ENCODE data around the gene TRIM46. TPM values are rescaled to one million over a fixed set of nuclear protein-coding genes. Genes with fewer than 3 reads are reported as not detected.
"Not testable (repeated sequence)": the region's sequence is repeated elsewhere in the genome, so short reads cannot be mapped to it uniquely, and the experiment has no call there.

The TRIM46 gene
- total and polyA plus RNA-seq, 10 donors = 0.35 to 3.6 (median 1.2) TPM

DNA sequence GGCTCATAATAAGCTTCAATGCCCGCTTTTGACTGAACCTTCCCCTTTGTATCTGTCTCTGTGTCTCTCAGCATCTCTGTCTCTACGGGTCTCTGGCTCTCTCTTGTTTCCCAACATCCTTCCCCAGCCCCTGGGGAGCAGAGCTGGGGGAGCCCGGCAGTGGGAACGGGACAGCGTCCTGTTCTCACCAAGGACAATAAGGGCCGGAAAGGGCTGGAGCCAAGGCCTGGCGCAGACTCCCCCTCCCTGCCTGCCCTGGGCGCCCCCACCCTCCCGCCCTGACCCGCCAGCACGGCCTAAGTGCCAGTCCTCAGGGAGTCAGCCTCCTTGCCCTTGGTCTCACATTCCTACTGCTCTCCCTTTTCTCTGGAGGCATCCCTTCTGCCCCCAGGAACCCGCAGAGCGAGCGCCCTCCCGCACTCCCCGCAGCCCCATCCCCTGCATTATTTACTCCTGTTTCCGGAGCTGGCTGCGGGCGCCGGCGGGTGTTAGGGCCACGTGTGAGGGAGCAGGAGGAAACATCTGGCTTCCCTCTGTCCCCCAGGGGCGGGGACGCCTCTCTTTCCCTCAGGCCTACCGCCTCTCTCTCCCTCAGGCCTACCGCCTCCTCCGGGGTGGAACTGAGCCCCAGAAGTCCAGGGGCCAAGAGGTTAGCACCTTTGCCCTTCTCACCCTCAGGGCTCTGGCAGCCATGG lies 7.0 kb upstream of the TRIM46 start:
- Histone ChIP-seq H3K9me3 (peaks cover 0 to 8% (median 0%) of the 10 kb centered on the region in 8 donors), H3K36me3 (peaks cover 0 to 31% (median 17%) of the 10 kb centered on the region in 6 donors), H3K27ac (peak overlapping the region; percentile 11 to 84 (median 70)), H3K4me3 (peak overlapping the region in 1 of 8 donors; percentile 51), H3K27me3 (replicated peaks in 1 of 7) (no peaks in the 10 kb centered on the region), H3K4me1 (peaks cover 14 to 34% (median 25%) of the 10 kb centered on the region in 6 donors)
- intact Hi-C loops (cut with DNase I; ENCODE audit: low total_unique reads) = no loop called here
- DNase-seq = peak; percentile 86
- WGBS, 5 donors = 9 to 12% (median 12%) methylated on average over 14 to 27 of the region's 27 CpGs
- TF ChIP-seq POLR2A (IDR thresholded peaks at IDR 0.05) = no peak
- peak; percentile 66 to 81 (median 78) for TF ChIP-seq POLR2AphosphoS5 (IDR thresholded peaks at IDR 0.05)

DNA sequence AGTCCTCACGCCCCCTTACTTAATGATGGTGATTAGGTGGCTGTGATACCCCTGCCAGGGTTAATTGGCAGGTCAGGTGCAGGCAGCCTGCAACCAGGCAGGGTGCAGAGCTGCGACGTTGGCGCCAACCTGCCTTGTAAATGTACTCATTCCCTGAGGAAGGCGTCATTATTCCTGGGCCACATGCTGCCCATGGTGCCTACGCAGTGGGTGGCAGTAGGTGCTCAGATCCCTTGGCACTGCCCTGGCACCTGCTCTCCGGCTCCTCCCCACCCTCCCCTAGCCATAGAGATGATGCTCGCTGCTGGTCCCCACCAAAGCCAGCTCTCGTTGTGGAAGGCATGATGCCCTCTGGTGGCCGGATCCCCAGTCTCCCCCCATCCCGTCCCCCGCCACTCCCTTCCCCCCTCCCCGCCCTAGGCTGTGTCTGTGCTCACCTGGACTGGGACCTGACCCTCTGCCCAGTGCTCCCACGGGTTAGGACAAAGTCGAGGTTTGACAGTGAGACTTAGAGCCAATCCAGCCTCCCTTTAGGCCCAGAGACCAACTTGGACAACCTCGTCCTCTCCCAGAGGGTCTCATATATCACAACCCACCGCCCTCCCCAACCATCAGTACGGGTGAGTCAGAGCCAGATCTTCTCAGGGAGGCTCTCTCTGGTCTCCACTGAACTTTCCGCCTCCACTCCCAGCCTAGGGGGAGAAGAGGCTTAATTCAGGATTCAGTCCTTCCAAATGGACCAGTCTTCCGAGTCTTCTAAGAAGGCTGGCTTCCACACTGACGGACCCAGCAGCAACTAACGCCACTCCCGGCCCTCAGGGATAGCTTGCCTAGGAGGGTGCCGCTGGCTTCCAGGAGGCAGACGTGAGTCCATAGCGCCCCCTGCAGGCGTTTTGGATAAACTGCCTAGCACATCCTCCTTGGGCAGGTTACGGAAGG lies 6.2 kb upstream of the TRIM46 start:
- Histone ChIP-seq H3K27ac (peak overlapping the region; percentile 11 to 84 (median 70)), H3K36me3 (peaks cover 0 to 31% (median 17%) of the 10 kb centered on the region in 6 donors), H3K27me3 (replicated peaks in 1 of 7) (no peaks in the 10 kb centered on the region), H3K9me3 (peaks cover 0 to 8% (median 0%) of the 10 kb centered on the region in 8 donors), H3K4me1 (peaks cover 20 to 42% (median 33%) of the 10 kb centered on the region in 6 donors), H3K4me3 (peak overlapping the region in 2 of 8 donors; percentile 15 to 51)
- intact Hi-C loops (cut with DNase I; ENCODE audit: low total_unique reads) = loop anchor here (2.0 kb wide), 1 partner anchor 77 kb away; no protein-coding TSS in a partner anchor
- DNase-seq = peak; percentile 96
- 4 to 7% (median 5%) methylated on average over 25 to 28 of the region's 28 CpGs for WGBS, 5 donors
- TF ChIP-seq POLR2AphosphoS5 (IDR thresholded peaks at IDR 0.05) = peak; percentile 10 to 63 (median 62)
- TF ChIP-seq, protein P1, sequence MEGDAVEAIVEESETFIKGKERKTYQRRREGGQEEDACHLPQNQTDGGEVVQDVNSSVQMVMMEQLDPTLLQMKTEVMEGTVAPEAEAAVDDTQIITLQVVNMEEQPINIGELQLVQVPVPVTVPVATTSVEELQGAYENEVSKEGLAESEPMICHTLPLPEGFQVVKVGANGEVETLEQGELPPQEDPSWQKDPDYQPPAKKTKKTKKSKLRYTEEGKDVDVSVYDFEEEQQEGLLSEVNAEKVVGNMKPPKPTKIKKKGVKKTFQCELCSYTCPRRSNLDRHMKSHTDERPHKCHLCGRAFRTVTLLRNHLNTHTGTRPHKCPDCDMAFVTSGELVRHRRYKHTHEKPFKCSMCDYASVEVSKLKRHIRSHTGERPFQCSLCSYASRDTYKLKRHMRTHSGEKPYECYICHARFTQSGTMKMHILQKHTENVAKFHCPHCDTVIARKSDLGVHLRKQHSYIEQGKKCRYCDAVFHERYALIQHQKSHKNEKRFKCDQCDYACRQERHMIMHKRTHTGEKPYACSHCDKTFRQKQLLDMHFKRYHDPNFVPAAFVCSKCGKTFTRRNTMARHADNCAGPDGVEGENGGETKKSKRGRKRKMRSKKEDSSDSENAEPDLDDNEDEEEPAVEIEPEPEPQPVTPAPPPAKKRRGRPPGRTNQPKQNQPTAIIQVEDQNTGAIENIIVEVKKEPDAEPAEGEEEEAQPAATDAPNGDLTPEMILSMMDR (IDR thresholded peaks at IDR 0.05 in 8 of 11, conservative IDR thresholded peaks at IDR 0.05 in 3 of 11) = peak; percentile 84 to 94 (median 88)
- TF ChIP-seq POLR2A (IDR thresholded peaks at IDR 0.05) = no peak

DNA sequence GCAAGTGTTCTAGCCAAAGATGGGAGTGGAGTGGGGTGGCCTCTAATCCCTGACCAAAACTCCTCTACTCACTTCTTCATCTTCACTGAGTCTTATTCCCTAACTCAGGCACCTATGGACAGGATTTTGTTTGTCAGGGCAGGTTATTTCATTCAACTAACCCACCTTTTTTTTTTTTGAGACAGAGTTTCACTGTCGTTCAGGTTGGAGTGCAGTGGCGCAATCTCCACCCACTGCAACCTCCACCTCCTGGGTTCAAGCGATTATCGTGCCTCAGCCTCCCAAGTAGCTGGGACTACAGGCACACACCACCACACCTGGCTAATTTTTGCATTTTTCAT lies 5.6 kb upstream of the TRIM46 start:
- WGBS, 5 donors = 41 to 49% (median 41%) methylated on average over 4 of the region's 4 CpGs
- Histone ChIP-seq H3K27ac (peak overlapping the region in 3 of 8 donors; percentile 69 to 78 (median 71)), H3K4me1 (peaks cover 21 to 47% (median 36%) of the 10 kb centered on the region in 6 donors), H3K4me3 (peak overlapping the region in 2 of 8 donors; percentile 15 to 51), H3K36me3 (peaks cover 0 to 31% (median 17%) of the 10 kb centered on the region in 6 donors)
- not testable (repeated sequence) for H3K27me3 ChIP-seq (replicated peaks in 1 of 7); H3K9me3 ChIP-seq
- TF ChIP-seq, protein P1 (IDR thresholded peaks at IDR 0.05 in 8 of 11, conservative IDR thresholded peaks at IDR 0.05 in 3 of 11) = peak in 3 of 11 experiments; percentile 12 to 50 (median 34)
- intact Hi-C loops (cut with DNase I; ENCODE audit: low total_unique reads) = loop anchor here (2.0 kb wide), 1 partner anchor 77 kb away; no protein-coding TSS in a partner anchor
- peak; percentile 11 for DNase-seq

DNA sequence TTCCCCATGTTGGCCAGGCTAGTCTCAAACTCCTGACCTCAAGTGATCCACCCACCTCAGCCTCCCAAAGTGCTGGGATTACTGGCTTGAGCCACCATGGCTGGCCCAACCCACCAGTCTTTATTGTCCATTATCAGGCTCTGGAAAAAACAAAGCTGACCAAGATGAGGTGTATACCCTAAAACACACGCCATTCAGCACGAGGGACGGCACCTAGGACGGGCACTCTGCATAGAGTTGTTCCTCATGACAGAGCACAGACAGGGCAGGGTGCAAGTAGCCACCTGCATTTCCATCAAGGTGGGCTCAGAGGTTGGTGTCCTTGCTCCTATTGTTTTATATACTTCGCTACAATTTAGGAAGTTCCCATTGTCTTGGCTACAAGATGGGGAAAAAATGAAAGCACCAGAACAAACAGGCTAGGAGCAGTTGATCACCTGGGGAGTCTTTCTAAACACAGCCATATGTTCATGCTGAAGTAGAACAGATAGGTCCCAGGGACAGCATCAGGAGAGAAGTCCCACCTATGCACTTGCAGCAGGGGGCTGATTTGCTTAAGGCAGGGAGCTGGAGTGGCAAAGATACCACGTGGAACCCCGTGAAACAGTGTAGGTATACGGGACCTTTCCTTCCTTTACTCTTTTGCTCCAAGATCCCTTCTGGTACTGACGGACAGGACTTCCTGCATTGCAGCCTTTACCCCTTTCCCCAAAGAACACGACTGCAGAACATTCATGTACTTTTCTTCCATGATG lies 5.0 kb upstream of the TRIM46 start:
- Histone ChIP-seq H3K27ac (no peak overlapping the region), H3K36me3 (peaks cover 0 to 31% (median 17%) of the 10 kb centered on the region in 6 donors), H3K4me3 (no peak overlapping the region), H3K9me3 (peaks cover 0 to 8% (median 0%) of the 10 kb centered on the region in 8 donors), H3K27me3 (replicated peaks in 1 of 7) (peaks cover 0 to 2% (median 1%) of the 10 kb centered on the region in 7 donors), H3K4me1 (peaks cover 21 to 52% (median 41%) of the 10 kb centered on the region in 6 donors)
- 80 to 93% (median 84%) methylated on average over 10 of the region's 10 CpGs for WGBS, 5 donors
- intact Hi-C loops (cut with DNase I; ENCODE audit: low total_unique reads) = loop anchor here (2.0 kb wide), 1 partner anchor 78 kb away; no protein-coding TSS in a partner anchor
- DNase-seq = peak; percentile 30
- TF ChIP-seq POLR2A (IDR thresholded peaks at IDR 0.05) = no peak
- TF ChIP-seq, protein P1 (IDR thresholded peaks at IDR 0.05 in 8 of 11, conservative IDR thresholded peaks at IDR 0.05 in 3 of 11) = no peak
- TF ChIP-seq POLR2AphosphoS5 (IDR thresholded peaks at IDR 0.05) = no peak
